NCI-H1436 (cell line): ENCODE data around the gene PICALM.
A peak's percentile ranks its signal among the peaks of the same experiment; 100 is the strongest.
"Not testable (repeated sequence)": the region's sequence is repeated elsewhere in the genome, so short reads cannot be mapped to it uniquely, and the experiment has no call there.

Experiments
- DNase-seq: peaks from one replicate; lab custom pipeline; 2025; lab: John Stamatoyannopoulos, UW

Gene PICALM

GRCh38 chr11:85941380-85941973 is 127.4 kb downstream of the PICALM start:
- peak; percentile 27 for DNase-seq

- DNase-seq, result no peak
These were observed 129.5 kb downstream of the PICALM start for GRCh38 chr11:85939099-85940015.

GRCh38 chr11:85937835-85938234 is 131.0 kb downstream of the PICALM start:
- DNase-seq, result no peak

- DNase-seq, result no peak
These were observed 133.1 kb downstream of the PICALM start for GRCh38 chr11:85935751-85936150.

GRCh38 chr11:85934596-85935169 is 134.2 kb downstream of the PICALM start:
- no peak for DNase-seq

GRCh38 chr11:85930879-85931366 is 138.0 kb downstream of the PICALM start:
- no peak for DNase-seq

- DNase-seq, result not testable (repeated sequence)
These were observed 142.2 kb downstream of the PICALM start for GRCh38 chr11:85926653-85927214.

- DNase-seq, result no peak
These were observed 145.4 kb downstream of the PICALM start for GRCh38 chr11:85923455-85923854.

GRCh38 chr11:85922367-85922766 is 146.5 kb downstream of the PICALM start:
- DNase-seq, result no peak

- DNase-seq, result peak; percentile 47
These were observed 149.7 kb downstream of the PICALM start for GRCh38 chr11:85918910-85919794.

GRCh38 chr11:85914425-85914824 is 154.5 kb downstream of the PICALM start:
- no peak for DNase-seq

GRCh38 chr11:85913513-85913912 is 155.4 kb downstream of the PICALM start:
- no peak for DNase-seq

- no peak for DNase-seq
These were observed 156.5 kb downstream of the PICALM start for GRCh38 chr11:85912414-85912813.
